Suprapubic skin (tissue), 3 donors: ENCODE measurements around the gene BMPR1B.

Source experiments
- CTCF ChIP-seq, 2 donors: fragments of 200-600 bp in 1 of 2; fragments of 450-650 bp in 1 of 2; sonication (generic) in 1 of 2; IDR thresholded peaks; one replicate each; pipeline ENCODE4 v1.5.1; 2016 to 2019; ENCODE audit warnings: antibody characterized with exemption in 2 of 2, mild to moderate bottlenecking in 1 of 2, moderate library complexity in 1 of 2
- EP300 ChIP-seq: sonication (generic); formaldehyde crosslinking; IDR thresholded peaks from one replicate; pipeline ENCODE4 v1.6.1; 2017; ENCODE audit warnings: antibody characterized with exemption

GRCh38 chr4:94870146-94870545 is 112.4 kb downstream of the BMPR1B start:
- TF ChIP-seq CTCF (IDR thresholded peaks at IDR 0.05) (no peak), EP300 (no peak)
